GM18520 (cell line): ENCODE results near the gene RAPGEF6.
"Not testable (repeated sequence)": the region's sequence is repeated elsewhere in the genome, so short reads cannot be mapped to it uniquely, and the experiment has no call there.

Experiments
- ATAC-seq: cut with Tn5 transposase; IDR thresholded peaks from one replicate; pipeline ENCODE4 v1.9.1; 2021; ENCODE audit not compliant: unreplicated experiment

RAPGEF6 gene

GRCh38 chr5:131396015-131396414, 239.0 kb downstream of the RAPGEF6 start:
- ATAC-seq, result peak; percentile 77

- ATAC-seq, result peak; percentile 68
These were observed 240.9 kb downstream of the RAPGEF6 start for GRCh38 chr5:131394128-131394527.

- ATAC-seq, result no peak
These were observed 241.5 kb downstream of the RAPGEF6 start for GRCh38 chr5:131393498-131393968.

DNA sequence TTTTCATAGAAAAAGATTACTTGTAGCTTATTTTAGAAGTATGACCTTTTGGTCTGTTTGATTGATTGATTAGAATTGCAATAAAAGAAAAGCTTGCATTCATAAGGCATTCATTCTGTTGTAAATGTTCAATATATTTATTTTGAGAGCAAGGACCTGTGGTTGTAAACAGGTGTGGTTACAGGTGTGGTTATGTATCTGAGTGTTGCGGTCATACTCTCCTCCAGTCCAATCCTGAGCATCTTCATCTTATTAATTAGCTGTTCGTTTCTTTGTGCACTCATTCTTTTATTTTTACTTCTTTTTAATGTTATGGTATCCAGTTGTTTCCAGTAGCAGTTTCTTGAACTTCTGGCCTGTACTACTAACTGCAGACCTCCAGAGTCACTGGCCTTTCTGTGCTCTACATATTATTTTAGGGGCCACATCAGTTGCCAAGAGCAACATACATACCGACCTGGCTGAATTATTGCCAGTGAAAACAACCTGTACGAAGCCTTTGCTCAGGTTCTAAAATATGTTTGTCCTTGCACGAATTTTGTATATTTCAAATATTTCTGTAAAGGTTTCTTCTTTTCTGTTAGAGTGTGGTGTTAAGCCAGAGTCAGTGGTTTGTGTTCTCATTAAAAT, 242.4 kb downstream of the RAPGEF6 start:
- ATAC-seq, result no peak

DNA sequence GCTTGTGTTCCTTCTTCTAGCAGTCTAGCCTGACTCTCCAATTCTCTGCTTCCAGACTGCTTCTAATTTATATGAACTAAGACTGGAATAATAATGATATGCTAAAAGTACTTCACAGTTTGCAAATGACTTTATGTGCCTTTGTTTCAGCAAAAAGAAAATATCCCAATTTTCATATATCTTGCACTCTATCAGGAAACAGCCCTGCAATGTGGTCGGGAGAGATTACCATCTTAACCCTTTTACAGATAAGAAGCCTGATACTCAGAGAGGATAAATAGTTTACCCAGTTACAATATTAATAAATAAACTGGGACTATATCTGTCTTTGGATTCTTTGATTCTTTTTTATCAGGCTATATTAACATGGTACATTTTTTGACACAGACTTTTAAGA, 245.2 kb downstream of the RAPGEF6 start:
- no peak for ATAC-seq

DNA sequence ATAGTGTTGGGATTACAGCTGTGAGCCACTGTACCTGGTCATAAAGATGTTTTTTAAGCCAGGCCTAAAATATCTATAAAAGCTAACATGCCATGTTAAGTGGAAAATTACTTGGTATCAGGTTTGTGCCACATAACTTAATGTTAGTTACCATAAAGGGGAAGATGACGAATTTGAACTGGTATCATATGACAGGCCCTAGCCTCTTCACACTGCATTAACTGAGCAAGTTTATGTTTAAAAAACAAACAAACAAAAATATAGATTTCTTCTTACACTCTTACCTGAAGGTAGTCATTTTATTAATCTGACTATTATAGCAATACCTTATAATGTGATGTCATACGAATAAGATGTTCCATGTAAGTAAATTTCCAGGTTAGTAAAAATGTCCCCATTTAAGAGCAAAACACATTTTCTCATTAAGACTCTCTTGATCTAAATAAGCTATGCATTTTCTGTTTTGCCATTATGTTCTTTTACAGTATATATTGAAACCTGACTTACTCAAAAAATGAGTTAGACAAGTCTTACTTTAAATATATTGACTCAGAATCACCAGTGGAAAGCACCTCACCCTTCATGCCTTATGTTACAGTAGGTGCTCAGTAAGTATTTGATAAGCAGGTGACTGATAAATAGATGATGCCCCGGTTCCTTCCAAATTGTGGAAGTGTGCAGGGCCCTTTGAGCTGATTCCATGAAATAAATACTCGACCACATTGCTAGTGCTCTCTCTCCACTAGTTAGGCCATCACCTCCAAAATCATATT, 245.7 kb downstream of the RAPGEF6 start:
- ATAC-seq, result peak; percentile 44

- ATAC-seq, result no peak
These were observed 247.8 kb downstream of the RAPGEF6 start for GRCh38 chr5:131387255-131387654.

GRCh38 chr5:131386779-131387178, 248.2 kb downstream of the RAPGEF6 start:
- no peak for ATAC-seq

DNA sequence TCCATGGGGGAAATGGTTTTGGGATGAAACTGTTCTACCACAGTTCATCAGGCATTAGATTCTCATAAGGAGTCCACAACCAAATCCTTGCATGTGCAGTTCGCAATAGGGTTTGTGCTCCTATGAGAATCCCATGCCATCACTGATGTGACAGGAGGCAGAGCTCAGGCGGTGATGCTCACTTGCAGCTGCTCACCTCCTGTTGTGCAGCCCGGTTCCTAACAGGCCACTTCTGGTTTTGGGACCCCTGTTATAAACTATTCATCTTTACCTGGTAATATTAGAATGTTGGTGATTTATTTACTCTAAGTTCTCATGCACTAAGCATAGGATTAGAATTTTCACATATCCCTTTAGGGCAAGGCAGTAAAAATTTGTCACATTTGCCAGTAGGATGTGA, 248.9 kb downstream of the RAPGEF6 start:
- ATAC-seq, result no peak

DNA sequence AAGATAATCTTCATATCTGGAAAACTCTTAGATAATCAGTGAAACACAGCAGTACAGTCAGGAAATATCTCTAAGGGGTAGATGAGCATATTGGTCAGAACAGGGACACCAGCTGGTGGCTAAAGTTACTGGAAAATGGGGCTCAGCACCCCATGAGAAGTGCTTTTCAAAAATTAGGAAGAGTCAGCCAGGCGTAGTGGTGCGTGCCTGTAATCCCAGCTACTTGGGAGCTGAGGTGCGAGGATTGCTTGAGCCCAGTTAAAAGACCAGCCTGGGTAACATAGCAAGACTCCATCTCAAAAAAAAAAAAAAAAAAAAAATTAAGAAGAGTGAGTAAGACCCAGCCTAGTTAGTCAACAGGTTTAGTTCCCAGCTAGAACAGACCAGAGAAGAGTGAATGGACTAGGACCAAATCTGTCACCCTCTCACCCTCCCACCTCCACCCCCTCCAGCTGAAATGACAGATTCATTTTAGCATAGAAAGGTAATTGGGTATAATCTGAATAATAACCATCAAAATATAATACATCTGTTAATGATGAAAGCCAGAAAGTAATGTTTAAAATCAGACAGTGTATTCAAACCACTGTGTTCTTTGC, 250.3 kb downstream of the RAPGEF6 start:
- no peak for ATAC-seq

GRCh38 chr5:131384173-131384572, 250.9 kb downstream of the RAPGEF6 start:
- ATAC-seq, result no peak

GRCh38 chr5:131382407-131383395, 252.3 kb downstream of the RAPGEF6 start:
- ATAC-seq, result peak; percentile 53

DNA sequence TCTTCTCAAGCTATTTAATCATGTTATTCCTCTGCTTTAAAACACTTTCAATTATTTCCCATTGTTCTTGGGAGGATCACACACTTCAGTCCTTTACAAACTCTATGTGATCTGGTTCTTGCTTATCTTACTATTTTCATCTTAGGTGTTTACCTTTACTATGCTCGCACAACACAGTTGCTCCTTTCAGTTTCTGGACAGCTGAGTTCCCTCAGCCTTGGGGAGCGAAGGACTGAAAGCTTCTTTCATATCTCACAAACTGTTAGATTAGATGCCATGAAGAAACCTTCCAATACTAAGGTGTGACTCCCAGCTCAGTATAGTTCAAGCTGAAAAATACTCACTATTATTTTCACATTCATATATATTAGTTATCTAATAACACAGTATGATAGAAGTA, 253.3 kb downstream of the RAPGEF6 start:
- peak; percentile 36 for ATAC-seq

- no peak for ATAC-seq
These were observed 254.0 kb downstream of the RAPGEF6 start for GRCh38 chr5:131381021-131381420.

DNA sequence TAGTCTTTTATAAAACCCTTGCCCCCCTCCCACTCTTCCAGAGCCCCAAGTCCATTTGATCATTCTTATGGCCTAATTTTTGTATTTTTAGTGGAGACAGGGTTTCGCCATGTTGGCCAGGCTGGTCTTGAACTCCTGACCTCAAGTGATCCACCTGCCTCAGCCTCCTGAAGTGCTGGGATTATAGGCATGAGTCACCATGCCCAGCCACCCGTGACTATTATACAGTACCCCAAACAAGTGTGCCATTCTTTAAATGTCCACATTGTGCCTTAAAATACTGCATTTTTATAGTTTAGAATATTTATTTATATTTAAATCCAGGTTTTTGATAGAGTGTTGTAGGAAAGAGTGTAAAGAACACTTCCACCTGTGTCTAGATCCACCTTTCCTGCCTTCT, 254.8 kb downstream of the RAPGEF6 start:
- not testable (repeated sequence) for ATAC-seq

- peak; percentile 24 for ATAC-seq
These were observed 255.3 kb downstream of the RAPGEF6 start for GRCh38 chr5:131379723-131380122.

GRCh38 chr5:131378721-131379541, 256.1 kb downstream of the RAPGEF6 start:
- ATAC-seq, result peak; percentile 14

DNA sequence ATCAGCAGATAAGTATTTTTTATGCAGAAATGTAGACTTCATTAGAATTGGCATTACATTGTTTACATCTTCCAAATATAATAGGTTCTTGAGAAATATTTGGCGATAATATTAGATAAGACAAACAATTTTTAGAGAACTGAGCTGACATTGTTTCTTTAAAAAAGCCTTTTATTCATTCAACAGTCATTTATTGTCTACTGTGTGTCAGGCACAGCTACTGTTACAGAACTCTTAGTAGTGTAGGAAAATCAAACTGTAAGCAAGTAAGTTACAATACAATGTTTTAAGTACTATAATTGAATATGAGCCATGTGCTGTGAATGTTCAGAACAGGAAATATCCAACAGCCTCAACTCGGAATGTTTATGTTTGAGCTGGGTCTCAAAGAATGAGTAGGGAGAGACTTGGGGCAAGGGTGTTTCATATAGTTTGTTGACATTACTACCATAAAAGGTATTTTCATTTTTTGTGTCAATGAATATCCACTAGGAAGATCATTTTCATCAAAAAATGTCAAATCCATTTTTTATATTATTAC, 257.2 kb downstream of the RAPGEF6 start:
- no peak for ATAC-seq

DNA sequence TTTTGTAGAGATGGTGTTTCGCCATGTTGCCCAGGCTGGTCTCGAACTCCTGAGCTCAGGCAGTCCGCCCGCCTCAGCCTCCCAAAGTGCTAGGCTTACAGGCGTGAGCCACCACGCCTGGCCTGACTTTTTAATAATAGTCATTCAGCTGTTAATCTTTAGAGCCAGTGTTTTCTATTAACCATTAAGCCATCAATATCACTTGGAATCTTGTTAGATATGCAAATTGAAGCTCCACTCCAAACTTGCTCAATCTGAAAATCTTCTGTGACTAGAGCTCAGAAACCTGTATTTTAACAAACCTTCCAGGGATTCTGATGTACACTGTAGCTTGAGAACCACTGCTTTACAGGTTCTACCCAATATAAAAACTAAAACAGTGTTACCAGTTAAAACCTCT, 257.7 kb downstream of the RAPGEF6 start:
- ATAC-seq, result no peak

GRCh38 chr5:131375351-131375750, 259.7 kb downstream of the RAPGEF6 start:
- peak; percentile 35 for ATAC-seq
